Progenitor cell of endocrine pancreas (in vitro differentiated cells): ENCODE results near the gene CGNL1. TPM values are rescaled to one million over a fixed set of nuclear protein-coding genes. Genes with fewer than 3 reads are reported as not detected.
A peak's percentile ranks its signal among the peaks of the same experiment; 100 is the strongest.

ENCODE experiments used
- DNase-seq: peaks from one replicate; pipeline ENCODE4 v3.0.0; 2021; ENCODE audit warnings: low spot score; ENCODE audit not compliant: unreplicated experiment
- H3K27ac Mint-ChIP-seq: 2 replicates; pipeline ENCODE4 v1.8.0; 2021; ENCODE audit warnings: mild to moderate bottlenecking, moderate library complexity, mixed read lengths
- H3K27me3 Mint-ChIP-seq: 2 replicates; pipeline ENCODE4 v1.8.0; 2021; ENCODE audit warnings: mixed read lengths
- H3K36me3 Mint-ChIP-seq: 2 replicates; pipeline ENCODE4 v1.8.0; 2022; ENCODE audit warnings: mixed read lengths; ENCODE audit not compliant: insufficient read depth
- H3K4me1 Mint-ChIP-seq: 2 replicates; pipeline ENCODE4 v1.8.0; 2021; ENCODE audit warnings: low read depth, mixed read lengths
- H3K4me3 Mint-ChIP-seq: 2 replicates; pipeline ENCODE4 v1.8.0; 2021; ENCODE audit warnings: low read depth, mild to moderate bottlenecking, moderate library complexity, mixed read lengths
- H3K9me3 Mint-ChIP-seq: 2 replicates; pipeline ENCODE4 v1.8.0; 2021; ENCODE audit warnings: low read depth, mixed read lengths
- total RNA-seq: library from RNA; stranded (reverse); gene quantifications from 2 replicates; pipeline ENCODE4 v1.2.1, GENCODE V29; 2021
- TF ChIP-seq, protein P1 (sequence below): fragments of 200-600 bp; sonication (generic); IDR thresholded peaks from one replicate; pipeline ENCODE4 v1.5.0; 2021; ENCODE audit warnings: antibody characterized with exemption, mild to moderate bottlenecking; ENCODE audit not compliant: unreplicated experiment

CGNL1 gene
- total RNA-seq, 1 donor from 2014 or later = 41.9 TPM

DNA sequence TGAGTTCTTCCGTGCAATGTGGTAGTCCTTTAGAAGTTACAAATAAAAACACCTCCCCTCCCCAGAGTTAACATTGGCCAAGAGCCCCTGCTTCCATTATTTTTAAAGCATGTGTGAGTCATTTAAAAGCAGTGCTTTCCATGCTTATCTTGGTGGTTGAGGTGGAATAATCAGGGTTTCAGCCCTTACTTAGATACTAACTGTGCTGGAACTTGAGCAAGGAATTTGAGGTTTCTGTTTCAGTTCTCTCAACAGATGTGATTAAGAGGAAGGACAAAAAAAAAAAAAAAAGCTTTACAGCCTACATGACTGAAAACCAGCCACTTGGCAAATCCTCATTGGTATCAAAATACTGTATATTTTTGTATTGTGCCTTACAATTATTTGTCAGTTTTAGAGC is 64.5 kb downstream of the CGNL1 start:
- Mint-ChIP-seq H3K9me3 (no peaks in the 10 kb centered on the region), H3K27ac (no peak overlapping the region), H3K36me3 (peaks cover 34% of the 10 kb centered on the region)

DNA sequence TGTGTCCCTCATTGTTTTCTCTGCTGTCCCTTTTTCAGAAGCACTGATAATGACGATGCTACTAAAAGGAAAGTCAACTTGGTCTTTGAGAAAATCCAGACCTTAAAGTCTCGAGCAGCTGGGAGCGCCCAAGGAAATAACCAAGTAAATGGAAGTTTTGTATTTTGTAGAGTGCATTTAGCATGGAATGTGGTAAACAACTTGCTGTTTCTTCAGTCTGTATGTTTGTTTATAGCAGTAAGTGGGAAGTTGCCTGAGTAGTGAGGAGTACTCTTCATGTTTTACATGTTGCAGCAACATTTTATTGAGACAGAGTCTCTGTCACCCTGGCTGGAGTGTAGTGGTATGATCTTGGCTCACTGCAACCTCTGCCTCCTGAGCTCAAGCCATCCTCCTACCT is 66.0 kb downstream of the CGNL1 start:
- H3K9me3 Mint-ChIP-seq = no peaks in the 10 kb centered on the region
- H3K27ac Mint-ChIP-seq = no peak overlapping the region
- no peak for DNase-seq
- H3K4me3 Mint-ChIP-seq = no peak overlapping the region
- peaks cover 17% of the 10 kb centered on the region for H3K4me1 Mint-ChIP-seq
- peaks cover 38% of the 10 kb centered on the region for H3K36me3 Mint-ChIP-seq
- TF ChIP-seq, protein P1, sequence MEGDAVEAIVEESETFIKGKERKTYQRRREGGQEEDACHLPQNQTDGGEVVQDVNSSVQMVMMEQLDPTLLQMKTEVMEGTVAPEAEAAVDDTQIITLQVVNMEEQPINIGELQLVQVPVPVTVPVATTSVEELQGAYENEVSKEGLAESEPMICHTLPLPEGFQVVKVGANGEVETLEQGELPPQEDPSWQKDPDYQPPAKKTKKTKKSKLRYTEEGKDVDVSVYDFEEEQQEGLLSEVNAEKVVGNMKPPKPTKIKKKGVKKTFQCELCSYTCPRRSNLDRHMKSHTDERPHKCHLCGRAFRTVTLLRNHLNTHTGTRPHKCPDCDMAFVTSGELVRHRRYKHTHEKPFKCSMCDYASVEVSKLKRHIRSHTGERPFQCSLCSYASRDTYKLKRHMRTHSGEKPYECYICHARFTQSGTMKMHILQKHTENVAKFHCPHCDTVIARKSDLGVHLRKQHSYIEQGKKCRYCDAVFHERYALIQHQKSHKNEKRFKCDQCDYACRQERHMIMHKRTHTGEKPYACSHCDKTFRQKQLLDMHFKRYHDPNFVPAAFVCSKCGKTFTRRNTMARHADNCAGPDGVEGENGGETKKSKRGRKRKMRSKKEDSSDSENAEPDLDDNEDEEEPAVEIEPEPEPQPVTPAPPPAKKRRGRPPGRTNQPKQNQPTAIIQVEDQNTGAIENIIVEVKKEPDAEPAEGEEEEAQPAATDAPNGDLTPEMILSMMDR = no peak
- no peaks in the 10 kb centered on the region for H3K27me3 Mint-ChIP-seq

More for the DNA sequence above, 64.5 kb downstream of the CGNL1 start:
- DNase-seq = no peak
- Mint-ChIP-seq H3K27me3 (no peaks in the 10 kb centered on the region), H3K4me1 (peaks cover 19% of the 10 kb centered on the region), H3K4me3 (no peak overlapping the region)
- TF ChIP-seq, protein P1 = no peak

- no peaks in the 10 kb centered on the region for H3K9me3 Mint-ChIP-seq
- peaks cover 37% of the 10 kb centered on the region for H3K36me3 Mint-ChIP-seq
- H3K4me3 Mint-ChIP-seq = no peak overlapping the region
- no peaks in the 10 kb centered on the region for H3K27me3 Mint-ChIP-seq
- DNase-seq = no peak
- H3K27ac Mint-ChIP-seq = peak overlapping the region; percentile 15
- TF ChIP-seq, protein P1 = no peak
- H3K4me1 Mint-ChIP-seq = peaks cover 17% of the 10 kb centered on the region
These were observed 67.2 kb downstream of the CGNL1 start for GRCh38 chr15:57443486-57443885.

DNA sequence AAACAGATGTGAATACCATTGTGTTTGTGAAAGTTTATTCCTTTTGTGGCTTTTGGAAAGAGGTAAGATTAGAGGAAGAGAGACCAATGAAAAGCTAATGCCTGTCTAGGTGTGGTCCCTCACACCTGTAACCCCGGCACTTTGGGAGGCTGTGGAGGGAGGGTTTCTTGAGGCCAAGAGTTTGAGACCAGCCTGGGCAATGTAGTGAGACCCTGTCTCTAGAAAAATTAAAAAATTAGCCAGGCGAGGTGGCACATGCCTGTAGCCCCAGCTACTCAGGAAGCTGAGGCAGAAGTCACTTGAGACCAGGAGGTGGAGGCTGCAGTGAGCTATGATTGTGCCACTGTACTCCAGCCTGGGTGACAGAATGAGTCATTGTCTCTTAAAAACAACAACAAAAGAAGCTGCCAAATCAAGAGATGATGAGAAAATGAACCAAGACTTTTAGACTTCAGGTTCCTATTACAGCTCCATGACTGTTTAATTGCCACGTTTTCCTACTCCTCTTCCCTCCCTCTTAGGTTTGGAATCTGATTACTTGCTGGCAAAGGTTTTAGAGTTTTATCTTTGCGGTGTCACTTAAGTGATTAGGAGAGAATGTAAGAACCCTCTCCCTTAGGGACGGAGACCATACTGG is 68.7 kb downstream of the CGNL1 start:
- Mint-ChIP-seq H3K4me1 (peaks cover 17% of the 10 kb centered on the region), H3K27me3 (no peaks in the 10 kb centered on the region), H3K36me3 (peaks cover 38% of the 10 kb centered on the region), H3K9me3 (no peaks in the 10 kb centered on the region), H3K4me3 (no peak overlapping the region), H3K27ac (peak overlapping the region; percentile 29)
- no peak for DNase-seq
- TF ChIP-seq, protein P1 = no peak

DNA sequence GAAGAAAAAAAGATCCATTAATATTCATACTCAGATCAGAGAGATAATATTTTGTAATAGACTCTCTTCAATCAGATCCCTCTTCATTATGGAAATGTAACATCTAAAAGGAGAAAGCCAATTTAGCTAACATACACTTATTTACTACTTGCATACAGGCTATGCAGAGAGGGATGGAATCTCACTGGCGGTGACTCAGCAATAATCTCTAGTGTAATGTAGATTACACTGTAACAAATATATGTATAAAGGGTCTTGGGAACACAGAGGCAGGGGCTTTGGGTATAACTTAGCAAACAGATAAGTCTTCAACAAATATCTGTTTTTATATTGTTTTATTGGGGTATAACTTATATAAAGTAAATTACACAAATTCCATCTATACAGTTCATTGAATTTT is 69.6 kb downstream of the CGNL1 start:
- DNase-seq = no peak
- H3K27me3 Mint-ChIP-seq = no peaks in the 10 kb centered on the region
- peak overlapping the region; percentile 29 for H3K27ac Mint-ChIP-seq
- H3K36me3 Mint-ChIP-seq = peaks cover 37% of the 10 kb centered on the region
- H3K4me3 Mint-ChIP-seq = no peak overlapping the region
- H3K4me1 Mint-ChIP-seq = peaks cover 14% of the 10 kb centered on the region
- no peaks in the 10 kb centered on the region for H3K9me3 Mint-ChIP-seq
- TF ChIP-seq, protein P1 = no peak
